Measurements from ENCODE around the gene CYP2C18.
"Not testable (repeated sequence)": the region's sequence is repeated elsewhere in the genome, so short reads cannot be mapped to it uniquely, and the experiment has no call there.

CYP2C18 gene

GRCh38 chr10:94655201-94655600, 28.3 kb upstream of the CYP2C18 start:
- H3K36me3 ChIP-seq (ENCODE audit: control insufficient read depth in 4 of 4, insufficient read depth in 4 of 4, low read length in 3 of 4); H3K4me1 ChIP-seq (ENCODE audit: control extremely low read depth in 1 of 4, control insufficient read depth in 4 of 4, insufficient read depth in 4 of 4, low read length in 3 of 4); H3K27ac ChIP-seq (ENCODE audit: insufficient read depth in 1 of 2, low read depth in 1 of 2, low read length in 2 of 2, poor library complexity in 1 of 2, severe bottlenecking in 2 of 2); H3K27me3 ChIP-seq (replicated peaks in 2 of 5; ENCODE audit: control insufficient read depth in 4 of 5, insufficient read depth in 5 of 5, low read length in 4 of 5); CTCF ChIA-PET; H3K4me3 ChIP-seq (ENCODE audit: control insufficient read depth in 1 of 7, extremely low read depth in 1 of 7, insufficient read depth in 4 of 7, low read depth in 2 of 7, low read length in 6 of 7); POLR2A ChIA-PET; DNase-seq: not testable (repeated sequence)
- H3K9me3 ChIP-seq (ENCODE audit: control extremely low read depth in 1 of 5, control insufficient read depth in 4 of 5, insufficient read depth in 2 of 5, low read depth in 1 of 5, low read length in 4 of 5), result peaks cover 0 to 14% (median 6%) of the 10 kb centered on the region in 5 experiments

- H3K36me3 ChIP-seq (ENCODE audit: control insufficient read depth in 4 of 4, insufficient read depth in 4 of 4, low read length in 3 of 4); H3K9me3 ChIP-seq (ENCODE audit: control extremely low read depth in 1 of 5, control insufficient read depth in 4 of 5, insufficient read depth in 2 of 5, low read depth in 1 of 5, low read length in 4 of 5); DNase-seq; POLR2A ChIA-PET; H3K4me1 ChIP-seq (ENCODE audit: control extremely low read depth in 1 of 4, control insufficient read depth in 4 of 4, insufficient read depth in 4 of 4, low read length in 3 of 4); CTCF ChIA-PET; H3K27me3 ChIP-seq (replicated peaks in 2 of 5; ENCODE audit: control insufficient read depth in 4 of 5, insufficient read depth in 5 of 5, low read length in 4 of 5); H3K27ac ChIP-seq (ENCODE audit: insufficient read depth in 1 of 2, low read depth in 1 of 2, low read length in 2 of 2, poor library complexity in 1 of 2, severe bottlenecking in 2 of 2); H3K4me3 ChIP-seq (ENCODE audit: control insufficient read depth in 1 of 7, extremely low read depth in 1 of 7, insufficient read depth in 4 of 7, low read depth in 2 of 7, low read length in 6 of 7): not testable (repeated sequence)
- 98% methylated on average over 4 of the region's 4 CpGs for WGBS (ENCODE audit: insufficient coverage)
Observed at GRCh38 chr10:94663061-94663460, 20.5 kb upstream of the CYP2C18 start.

- ChIA-PET POLR2A (no interaction called here), CTCF (no interaction called here)
- Histone ChIP-seq H3K4me1 (ENCODE audit: control extremely low read depth in 1 of 4, control insufficient read depth in 4 of 4, insufficient read depth in 4 of 4, low read length in 3 of 4) (no peaks in the 10 kb centered on the region), H3K27me3 (replicated peaks in 2 of 5; ENCODE audit: control insufficient read depth in 4 of 5, insufficient read depth in 5 of 5, low read length in 4 of 5) (peaks cover 0 to 3% (median 0%) of the 10 kb centered on the region in 5 experiments), H3K36me3 (ENCODE audit: control insufficient read depth in 4 of 4, insufficient read depth in 4 of 4, low read length in 3 of 4) (no peaks in the 10 kb centered on the region), H3K27ac (ENCODE audit: insufficient read depth in 1 of 2, low read depth in 1 of 2, low read length in 2 of 2, poor library complexity in 1 of 2, severe bottlenecking in 2 of 2) (no peak overlapping the region), H3K4me3 (ENCODE audit: control insufficient read depth in 1 of 7, extremely low read depth in 1 of 7, insufficient read depth in 4 of 7, low read depth in 2 of 7, low read length in 6 of 7) (no peak overlapping the region), H3K9me3 (ENCODE audit: control extremely low read depth in 1 of 5, control insufficient read depth in 4 of 5, insufficient read depth in 2 of 5, low read depth in 1 of 5, low read length in 4 of 5) (peaks cover 0 to 8% (median 0%) of the 10 kb centered on the region in 5 experiments)
- DNase-seq, result no peak
- 95% methylated on average over 4 of the region's 6 CpGs for WGBS (ENCODE audit: insufficient coverage)
Observed at GRCh38 chr10:94666391-94667102, 17.0 kb upstream of the CYP2C18 start.

- Histone ChIP-seq H3K27ac (ENCODE audit: insufficient read depth in 1 of 2, low read depth in 1 of 2, low read length in 2 of 2, poor library complexity in 1 of 2, severe bottlenecking in 2 of 2) (no peak overlapping the region), H3K4me3 (ENCODE audit: control insufficient read depth in 1 of 7, extremely low read depth in 1 of 7, insufficient read depth in 4 of 7, low read depth in 2 of 7, low read length in 6 of 7) (no peak overlapping the region), H3K9me3 (ENCODE audit: control extremely low read depth in 1 of 5, control insufficient read depth in 4 of 5, insufficient read depth in 2 of 5, low read depth in 1 of 5, low read length in 4 of 5) (peaks cover 0 to 3% (median 0%) of the 10 kb centered on the region in 5 experiments), H3K4me1 (ENCODE audit: control extremely low read depth in 1 of 4, control insufficient read depth in 4 of 4, insufficient read depth in 4 of 4, low read length in 3 of 4) (no peaks in the 10 kb centered on the region), H3K36me3 (ENCODE audit: control insufficient read depth in 4 of 4, insufficient read depth in 4 of 4, low read length in 3 of 4) (no peaks in the 10 kb centered on the region), H3K27me3 (replicated peaks in 2 of 5; ENCODE audit: control insufficient read depth in 4 of 5, insufficient read depth in 5 of 5, low read length in 4 of 5) (no peaks in the 10 kb centered on the region)
- ChIA-PET CTCF (no interaction called here), POLR2A (no interaction called here)
- no peak for DNase-seq
- no CpG with 5 or more reads among the region's 1 CpG for WGBS (ENCODE audit: insufficient coverage)
Observed at GRCh38 chr10:94673614-94674321, 9.8 kb upstream of the CYP2C18 start.

- H3K4me1 ChIP-seq (ENCODE audit: control extremely low read depth in 1 of 4, control insufficient read depth in 4 of 4, insufficient read depth in 4 of 4, low read length in 3 of 4), result no peaks in the 10 kb centered on the region
- no peak for DNase-seq
- no peaks in the 10 kb centered on the region for H3K36me3 ChIP-seq (ENCODE audit: control insufficient read depth in 4 of 4, insufficient read depth in 4 of 4, low read length in 3 of 4)
- ChIA-PET CTCF (no interaction called here), POLR2A (interaction anchor here (0.5 kb wide), 1 partner anchor 35 kb away, joined by 5 read pairs; no protein-coding TSS in a partner anchor)
- H3K9me3 ChIP-seq (ENCODE audit: control extremely low read depth in 1 of 5, control insufficient read depth in 4 of 5, insufficient read depth in 2 of 5, low read depth in 1 of 5, low read length in 4 of 5), result peaks cover 0 to 2% (median 0%) of the 10 kb centered on the region in 5 experiments
- WGBS (ENCODE audit: insufficient coverage), result no CpG with 5 or more reads among the region's 2 CpGs
- no peak overlapping the region for H3K27ac ChIP-seq (ENCODE audit: insufficient read depth in 1 of 2, low read depth in 1 of 2, low read length in 2 of 2, poor library complexity in 1 of 2, severe bottlenecking in 2 of 2)
- no peak overlapping the region for H3K4me3 ChIP-seq (ENCODE audit: control insufficient read depth in 1 of 7, extremely low read depth in 1 of 7, insufficient read depth in 4 of 7, low read depth in 2 of 7, low read length in 6 of 7)
- no peaks in the 10 kb centered on the region for H3K27me3 ChIP-seq (replicated peaks in 2 of 5; ENCODE audit: control insufficient read depth in 4 of 5, insufficient read depth in 5 of 5, low read length in 4 of 5)
Observed at GRCh38 chr10:94676496-94676895, 7.0 kb upstream of the CYP2C18 start.

GRCh38 chr10:94677691-94678090, 5.8 kb upstream of the CYP2C18 start:
- Histone ChIP-seq H3K27me3 (replicated peaks in 2 of 5; ENCODE audit: control insufficient read depth in 4 of 5, insufficient read depth in 5 of 5, low read length in 4 of 5) (no peaks in the 10 kb centered on the region), H3K4me3 (ENCODE audit: control insufficient read depth in 1 of 7, extremely low read depth in 1 of 7, insufficient read depth in 4 of 7, low read depth in 2 of 7, low read length in 6 of 7) (no peak overlapping the region), H3K36me3 (ENCODE audit: control insufficient read depth in 4 of 4, insufficient read depth in 4 of 4, low read length in 3 of 4) (no peaks in the 10 kb centered on the region), H3K27ac (ENCODE audit: insufficient read depth in 1 of 2, low read depth in 1 of 2, low read length in 2 of 2, poor library complexity in 1 of 2, severe bottlenecking in 2 of 2) (no peak overlapping the region), H3K4me1 (ENCODE audit: control extremely low read depth in 1 of 4, control insufficient read depth in 4 of 4, insufficient read depth in 4 of 4, low read length in 3 of 4) (no peaks in the 10 kb centered on the region), H3K9me3 (ENCODE audit: control extremely low read depth in 1 of 5, control insufficient read depth in 4 of 5, insufficient read depth in 2 of 5, low read depth in 1 of 5, low read length in 4 of 5) (peaks cover 0 to 2% (median 0%) of the 10 kb centered on the region in 5 experiments)
- DNase-seq, result no peak
- ChIA-PET CTCF (no interaction called here), POLR2A (no interaction called here)

- WGBS (ENCODE audit: insufficient coverage), result no CpG with 5 or more reads among the region's 2 CpGs
- Histone ChIP-seq H3K27me3 (replicated peaks in 2 of 5; ENCODE audit: control insufficient read depth in 4 of 5, insufficient read depth in 5 of 5, low read length in 4 of 5) (no peaks in the 10 kb centered on the region), H3K4me3 (ENCODE audit: control insufficient read depth in 1 of 7, extremely low read depth in 1 of 7, insufficient read depth in 4 of 7, low read depth in 2 of 7, low read length in 6 of 7) (no peak overlapping the region), H3K27ac (ENCODE audit: insufficient read depth in 1 of 2, low read depth in 1 of 2, low read length in 2 of 2, poor library complexity in 1 of 2, severe bottlenecking in 2 of 2) (no peak overlapping the region), H3K4me1 (ENCODE audit: control extremely low read depth in 1 of 4, control insufficient read depth in 4 of 4, insufficient read depth in 4 of 4, low read length in 3 of 4) (no peaks in the 10 kb centered on the region), H3K9me3 (ENCODE audit: control extremely low read depth in 1 of 5, control insufficient read depth in 4 of 5, insufficient read depth in 2 of 5, low read depth in 1 of 5, low read length in 4 of 5) (peaks cover 0 to 2% (median 0%) of the 10 kb centered on the region in 5 experiments), H3K36me3 (ENCODE audit: control insufficient read depth in 4 of 4, insufficient read depth in 4 of 4, low read length in 3 of 4) (no peaks in the 10 kb centered on the region)
- ChIA-PET POLR2A (no interaction called here), CTCF (no interaction called here)
- no peak for DNase-seq
Observed at GRCh38 chr10:94678475-94678874, 5.1 kb upstream of the CYP2C18 start.

Measured in common myeloid progenitor, CD34-positive (primary cell).